HG03159 (cell line): Measurements from ENCODE around the gene MIP.
"Not testable (repeated sequence)": the region's sequence is repeated elsewhere in the genome, so short reads cannot be mapped to it uniquely, and the experiment has no call there.

Experiments used
- ATAC-seq: cut with Tn5 transposase; IDR thresholded peaks from one replicate; pipeline ENCODE4 v1.9.1; 2021; ENCODE audit warnings: mild to moderate bottlenecking, moderate library complexity; ENCODE audit not compliant: unreplicated experiment

The MIP gene

DNA sequence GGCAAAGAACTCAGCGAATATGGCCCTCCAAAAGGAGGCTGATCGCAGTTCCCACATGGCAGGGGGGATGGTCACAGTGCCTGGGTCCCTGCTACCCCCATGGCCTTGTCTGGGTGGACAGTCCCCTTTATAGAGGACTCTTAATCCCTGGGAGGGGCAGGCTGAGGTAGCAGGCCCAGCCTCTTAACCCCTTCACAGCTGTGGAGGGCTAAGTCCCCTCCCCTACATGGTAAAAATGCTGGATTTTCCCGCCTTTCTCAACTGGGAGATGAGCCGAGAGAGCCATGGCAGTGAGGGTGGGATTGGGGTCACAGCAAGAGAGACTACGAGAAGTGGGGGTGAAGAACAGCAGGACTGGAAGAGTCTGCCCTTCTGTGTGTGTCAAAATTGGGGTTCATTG, at the start of gene MIP:
MIP (minus strand) TSS at position 101 of the 400 bp plus-strand sequence; CDS start at position 57, 44 bp downstream.
- no peak for ATAC-seq

DNA sequence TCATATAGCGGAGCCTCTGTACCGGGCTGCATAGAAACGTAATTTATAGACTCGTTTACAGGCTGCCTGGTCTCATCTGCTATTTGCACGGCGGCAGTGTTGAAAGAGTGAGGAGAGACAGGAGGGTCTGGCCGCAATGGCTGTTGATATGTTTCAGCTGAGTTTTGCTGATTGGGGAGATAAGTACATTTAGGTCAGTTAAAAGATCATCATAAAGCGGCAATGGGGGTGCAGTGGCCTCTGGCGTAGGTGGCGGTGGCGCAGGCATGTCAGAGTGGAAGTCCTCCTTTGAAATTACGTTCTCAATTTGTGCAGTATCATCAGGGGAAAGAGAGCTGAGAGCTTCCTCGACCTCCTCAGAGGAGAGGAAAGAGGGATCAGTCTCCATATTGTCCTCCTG, 45.4 kb upstream of the MIP start:
- ATAC-seq, result not testable (repeated sequence)

GRCh38 chr12:56499452-56499851, 45.0 kb upstream of the MIP start:
- ATAC-seq, result not testable (repeated sequence)

DNA sequence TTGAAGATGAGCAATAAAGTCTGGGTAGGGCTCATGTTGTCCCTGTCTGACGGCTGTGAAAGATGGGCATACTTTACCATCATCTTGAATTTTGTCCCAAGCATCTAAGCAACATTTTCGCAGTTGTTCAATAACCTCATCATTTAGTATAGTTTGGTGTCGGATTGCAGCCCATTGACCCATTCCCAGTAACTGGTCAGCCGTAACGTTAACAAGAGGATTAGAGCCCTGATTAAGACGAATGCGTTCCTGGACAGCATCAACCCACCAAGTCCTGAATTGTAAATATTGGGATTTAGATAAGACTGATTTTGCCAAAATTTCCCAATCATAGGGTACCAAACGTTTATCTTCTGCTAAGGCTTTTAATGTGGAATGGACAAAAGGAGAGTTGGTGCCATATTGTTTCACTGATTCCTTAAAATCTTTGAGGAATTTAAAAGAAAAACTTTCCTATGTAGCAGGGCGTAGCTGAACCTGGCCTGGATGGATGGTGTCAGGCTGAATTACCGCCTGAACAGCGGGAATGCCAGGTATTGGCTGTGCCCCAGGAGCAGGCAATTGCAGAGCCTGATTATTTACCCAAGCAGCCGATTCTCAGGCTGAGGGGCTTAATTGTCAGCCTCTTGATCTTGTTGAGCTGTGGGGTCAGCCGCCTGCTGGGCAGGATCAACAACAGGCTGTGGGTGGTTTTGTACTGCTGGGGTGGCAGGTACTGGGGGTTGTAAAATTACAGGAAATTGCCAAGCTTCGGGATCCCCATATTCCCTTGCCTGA, 43.9 kb upstream of the MIP start:
- ATAC-seq, result not testable (repeated sequence)

DNA sequence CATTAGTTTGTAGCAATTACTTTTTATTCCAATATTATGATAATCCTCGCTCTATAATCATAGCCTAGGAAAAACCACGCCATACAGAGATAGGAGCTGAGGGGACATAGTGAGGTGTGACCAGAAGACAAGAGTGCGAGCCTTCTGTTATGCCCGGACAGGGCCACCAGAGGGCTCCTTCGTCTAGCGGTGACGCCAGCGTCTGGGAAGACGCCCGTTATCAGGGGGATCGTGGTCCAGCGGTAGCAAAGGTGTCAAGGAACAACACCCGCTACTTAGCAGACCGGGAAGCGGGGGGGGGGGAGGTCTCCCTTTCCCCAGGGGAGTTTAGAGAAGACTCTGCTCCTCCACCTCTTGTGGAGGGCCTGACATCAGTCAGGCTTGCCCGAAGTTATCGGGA, 42.2 kb upstream of the MIP start:
- not testable (repeated sequence) for ATAC-seq

DNA sequence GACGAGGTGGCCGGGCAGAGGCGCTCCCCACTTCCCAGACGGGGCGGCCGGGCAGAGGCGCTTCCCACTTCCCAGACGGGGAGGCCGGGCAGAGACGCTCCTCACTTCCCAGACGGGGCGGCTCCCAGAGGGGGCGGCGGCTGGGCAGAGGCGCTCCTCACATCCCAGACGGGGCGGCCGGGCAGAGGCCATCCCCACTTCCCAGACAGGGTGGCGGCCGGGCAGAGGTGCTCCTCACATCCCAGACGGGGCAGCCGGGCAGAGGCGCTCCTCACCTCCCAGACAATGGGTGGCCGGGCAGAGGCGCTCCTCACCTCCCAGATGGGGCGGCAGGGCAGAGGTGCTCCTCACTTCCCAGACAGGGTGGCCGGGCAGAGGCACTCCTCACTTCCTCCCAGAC, 40.0 kb upstream of the MIP start:
- ATAC-seq, result not testable (repeated sequence)

GRCh38 chr12:56494106-56494415, 39.6 kb upstream of the MIP start:
- ATAC-seq, result not testable (repeated sequence)

GRCh38 chr12:56493409-56494105, 39.1 kb upstream of the MIP start:
- not testable (repeated sequence) for ATAC-seq

DNA sequence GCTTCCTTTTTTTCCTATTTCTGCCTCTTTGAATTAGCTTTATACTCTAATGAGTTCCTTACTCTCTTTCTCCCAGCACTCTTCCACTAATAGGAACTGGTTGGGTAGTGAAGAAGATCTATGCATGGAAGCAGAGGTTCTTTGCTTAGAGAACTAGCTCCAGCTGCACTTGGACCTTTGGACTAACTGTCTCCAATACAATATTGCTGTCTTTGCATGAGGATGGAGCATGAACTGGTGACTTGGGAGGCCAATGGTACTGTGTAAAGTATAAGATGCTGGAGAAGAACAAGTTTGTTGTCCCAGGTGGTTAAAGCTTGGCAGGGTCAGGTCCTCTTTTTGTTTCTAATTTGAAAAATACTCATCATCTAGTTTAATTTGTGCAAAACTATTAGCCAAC, 35.9 kb upstream of the MIP start:
- no peak for ATAC-seq

GRCh38 chr12:56488041-56488955, 33.8 kb upstream of the MIP start, which contains the start of gene GLS2:
Gene GLS2 (minus strand): TSS chr12:56488161. CDS start chr12:56488118, 43 bp downstream.
- ATAC-seq, result peak; percentile 96

- ATAC-seq, result no peak
Measured at GRCh38 chr12:56487448-56488040, 33.1 kb upstream of the MIP start.

GRCh38 chr12:56486694-56487093, 32.2 kb upstream of the MIP start:
- no peak for ATAC-seq

GRCh38 chr12:56484566-56484965, 30.1 kb upstream of the MIP start:
- ATAC-seq, result no peak

- no peak for ATAC-seq
Measured at GRCh38 chr12:56479625-56480024, 25.2 kb upstream of the MIP start.

GRCh38 chr12:56477521-56478225, 23.2 kb upstream of the MIP start:
- ATAC-seq, result no peak

- ATAC-seq, result no peak
Measured at GRCh38 chr12:56476972-56477432, 22.5 kb upstream of the MIP start.

- no peak for ATAC-seq
Measured at GRCh38 chr12:56476143-56476542, 21.7 kb upstream of the MIP start.

DNA sequence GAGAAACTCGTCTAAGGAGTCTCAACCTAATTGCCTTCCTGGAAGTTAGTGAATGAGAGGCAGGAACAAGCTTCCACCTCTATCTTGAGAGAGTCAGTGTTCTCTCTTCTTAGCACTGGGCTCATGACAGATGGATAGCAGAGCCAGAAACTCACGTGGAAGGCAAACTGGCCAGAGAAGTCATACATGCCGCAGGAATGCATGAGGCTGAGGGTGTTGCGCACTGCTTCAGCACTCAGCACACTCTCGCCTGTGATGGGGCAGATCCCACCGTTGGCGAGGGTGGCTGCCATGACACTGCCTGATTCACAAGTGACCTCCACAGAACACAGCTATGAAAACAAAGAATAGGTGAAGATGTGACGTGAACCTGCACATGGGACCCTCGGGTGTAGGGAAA, 19.9 kb upstream of the MIP start:
- ATAC-seq, result no peak

GRCh38 chr12:56469007-56469930, 14.8 kb upstream of the MIP start:
- no peak for ATAC-seq
